ENCODE data around the gene JAK3.
"Not testable (repeated sequence)": the region's sequence is repeated elsewhere in the genome, so short reads cannot be mapped to it uniquely, and the experiment has no call there.

The JAK3 gene

GRCh38 chr19:17847538-17848366 is at the start of gene JAK3:
Gene JAK3 (minus strand): TSS chr19:17847982. CDS start chr19:17844417, 3,565 bp downstream.
- no peak for FAIRE-seq

- no peak for FAIRE-seq
These were observed 46.0 kb upstream of the JAK3 start for GRCh38 chr19:17893766-17894165.

- no peak for FAIRE-seq
These were observed 41.9 kb upstream of the JAK3 start for GRCh38 chr19:17889609-17890214.

- FAIRE-seq: no peak
These were observed 40.5 kb upstream of the JAK3 start for GRCh38 chr19:17888260-17888659.

GRCh38 chr19:17887221-17887620 is 39.4 kb upstream of the JAK3 start:
- not testable (repeated sequence) for FAIRE-seq

GRCh38 chr19:17886515-17886914 is 38.7 kb upstream of the JAK3 start:
- no peak for FAIRE-seq

- no peak for FAIRE-seq
These were observed 36.0 kb upstream of the JAK3 start for GRCh38 chr19:17883627-17884410.

GRCh38 chr19:17881701-17882100 is 33.9 kb upstream of the JAK3 start:
- FAIRE-seq: no peak

GRCh38 chr19:17879466-17879865 is 31.7 kb upstream of the JAK3 start:
- FAIRE-seq: no peak

GRCh38 chr19:17877696-17878095 is 29.9 kb upstream of the JAK3 start:
- no peak for FAIRE-seq

GRCh38 chr19:17874758-17875135 is 27.0 kb upstream of the JAK3 start:
- FAIRE-seq: no peak

GRCh38 chr19:17873786-17874757 is 26.3 kb upstream of the JAK3 start:
- FAIRE-seq: no peak

GRCh38 chr19:17872251-17873001 is 24.6 kb upstream of the JAK3 start:
- FAIRE-seq: no peak

- no peak for FAIRE-seq
These were observed 24.1 kb upstream of the JAK3 start, which contains the start of gene SLC5A5 for GRCh38 chr19:17871878-17872250. Gene SLC5A5 (plus strand): TSS chr19:17871945. CDS start chr19:17872320, 375 bp downstream.

- no peak for FAIRE-seq
These were observed 23.5 kb upstream of the JAK3 start for GRCh38 chr19:17871032-17871877.

- FAIRE-seq: no peak
These were observed 21.4 kb upstream of the JAK3 start for GRCh38 chr19:17869114-17869608.

- no peak for FAIRE-seq
These were observed 20.9 kb upstream of the JAK3 start for GRCh38 chr19:17868669-17869068.

- FAIRE-seq: no peak
These were observed 19.2 kb upstream of the JAK3 start for GRCh38 chr19:17866964-17867486.

GRCh38 chr19:17866312-17866963 is 18.7 kb upstream of the JAK3 start:
- no peak for FAIRE-seq

All from islet of Langerhans (tissue), 1 donor.